GM18502 (cell line): Measurements from ENCODE around the gene COX7A2L.
"Not testable (repeated sequence)": the region's sequence is repeated elsewhere in the genome, so short reads cannot be mapped to it uniquely, and the experiment has no call there.

ENCODE experiments used
- ATAC-seq: cut with Tn5 transposase; IDR thresholded peaks from one replicate; pipeline ENCODE4 v1.9.1; 2021; ENCODE audit warnings: mild to moderate bottlenecking; ENCODE audit not compliant: unreplicated experiment, poor library complexity

COX7A2L gene

DNA sequence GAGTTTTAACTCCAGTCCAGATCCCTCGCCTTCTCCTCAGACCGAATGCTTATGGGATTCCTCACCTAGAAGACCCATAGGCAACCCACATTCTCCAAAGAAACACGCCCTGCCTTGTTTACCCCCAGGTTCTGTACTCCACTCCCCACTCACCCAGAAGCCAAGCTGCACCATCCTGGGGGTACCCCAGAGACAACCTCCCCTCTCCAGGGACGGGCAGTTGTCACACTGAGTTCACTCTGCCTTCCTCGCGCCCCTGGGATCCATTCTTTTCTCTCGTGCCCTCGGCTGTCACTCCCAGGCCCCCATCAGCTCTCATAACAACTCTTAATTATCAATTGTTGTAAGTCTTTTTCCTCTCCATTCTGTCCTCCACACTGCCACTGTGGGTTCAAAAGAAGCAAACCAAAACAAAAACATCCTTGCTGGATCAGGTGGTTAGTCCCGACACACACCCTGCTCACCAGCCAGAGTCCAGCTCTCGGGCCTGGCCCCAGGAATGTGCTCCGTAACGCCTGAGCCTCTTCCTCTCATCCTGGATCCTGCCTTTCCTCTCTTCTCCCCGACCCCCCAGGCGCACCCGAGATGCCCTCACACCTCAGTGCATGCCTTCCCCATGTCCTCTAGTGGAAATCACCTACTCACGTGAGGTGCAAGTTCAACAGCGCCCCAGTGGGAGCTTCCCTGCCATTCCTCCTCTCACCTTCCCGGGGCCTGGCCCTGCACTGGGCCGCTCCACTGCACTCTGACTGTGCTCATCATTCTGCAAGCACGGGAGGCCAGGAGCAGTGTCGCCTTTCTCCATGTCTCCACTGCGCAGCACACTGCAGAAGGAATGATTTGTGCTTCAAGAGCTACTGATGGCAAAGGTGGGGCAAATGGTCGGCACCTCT is 20.7 kb downstream of the COX7A2L start:
- ATAC-seq: no peak

DNA sequence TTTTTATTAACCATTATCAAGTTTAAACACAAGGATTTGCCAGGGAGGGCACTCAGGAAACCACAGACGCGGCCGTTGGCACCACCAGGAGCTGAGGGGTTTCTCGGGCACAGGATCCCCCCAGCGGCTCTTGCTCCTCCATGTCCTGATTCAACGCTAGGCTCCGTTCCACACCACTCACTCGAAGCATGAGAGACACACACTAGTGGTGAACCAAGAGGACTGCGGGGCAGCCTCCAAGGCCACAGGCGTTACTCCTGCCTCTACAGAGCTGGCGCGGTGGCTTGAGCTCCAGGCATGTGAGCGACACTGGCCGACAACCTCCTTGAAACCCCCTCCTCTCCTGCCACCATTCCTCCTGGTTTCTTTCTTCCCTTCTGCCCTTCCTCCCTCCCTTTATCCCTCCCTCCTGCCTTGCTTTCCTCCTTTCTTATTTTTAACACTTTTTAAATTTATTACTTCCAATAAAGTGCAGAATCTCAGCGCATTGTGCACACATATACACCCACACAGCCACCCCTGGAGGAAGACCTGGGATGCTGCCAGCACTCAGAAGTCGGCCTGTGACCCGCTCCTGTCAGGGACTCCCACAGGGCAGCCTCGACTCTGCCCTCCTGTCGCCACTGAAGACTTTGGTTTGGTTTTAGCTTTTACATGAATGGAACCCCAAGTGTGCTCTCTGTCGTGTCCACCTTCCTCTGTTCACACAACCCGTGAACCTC is 21.7 kb downstream of the COX7A2L start:
- no peak for ATAC-seq

DNA sequence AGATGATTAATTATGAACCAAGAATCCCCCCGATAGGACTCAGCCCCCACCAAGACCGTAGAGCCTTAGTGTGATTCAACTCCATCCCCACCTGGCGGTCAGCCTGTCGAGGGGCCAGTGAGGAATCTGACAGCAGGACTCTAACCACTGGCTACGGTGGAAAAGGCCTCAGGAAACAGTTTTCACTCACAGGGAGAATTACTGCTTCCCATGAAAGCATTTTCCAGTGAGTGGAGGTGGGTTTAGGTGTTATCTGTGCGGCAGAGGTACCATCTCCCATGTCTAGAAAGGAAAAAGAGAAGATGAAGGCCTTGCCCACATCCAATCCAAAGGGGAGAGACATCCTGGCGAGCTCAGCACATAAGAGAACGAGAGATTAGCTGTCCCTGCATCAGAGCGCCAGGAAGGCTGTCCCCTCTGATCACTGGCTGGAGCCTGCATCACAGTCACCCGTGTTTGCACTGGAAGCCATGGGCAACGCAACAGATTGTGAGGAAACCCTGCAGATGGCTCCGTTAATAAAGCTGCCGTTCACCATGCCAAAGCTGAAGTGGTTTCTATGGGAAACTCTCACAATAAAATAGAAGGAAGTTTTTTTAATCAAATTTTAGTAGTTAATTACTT is 22.3 kb downstream of the COX7A2L start:
- no peak for ATAC-seq

GRCh38 chr2:42337846-42338566 is 23.0 kb downstream of the COX7A2L start:
- ATAC-seq: no peak

DNA sequence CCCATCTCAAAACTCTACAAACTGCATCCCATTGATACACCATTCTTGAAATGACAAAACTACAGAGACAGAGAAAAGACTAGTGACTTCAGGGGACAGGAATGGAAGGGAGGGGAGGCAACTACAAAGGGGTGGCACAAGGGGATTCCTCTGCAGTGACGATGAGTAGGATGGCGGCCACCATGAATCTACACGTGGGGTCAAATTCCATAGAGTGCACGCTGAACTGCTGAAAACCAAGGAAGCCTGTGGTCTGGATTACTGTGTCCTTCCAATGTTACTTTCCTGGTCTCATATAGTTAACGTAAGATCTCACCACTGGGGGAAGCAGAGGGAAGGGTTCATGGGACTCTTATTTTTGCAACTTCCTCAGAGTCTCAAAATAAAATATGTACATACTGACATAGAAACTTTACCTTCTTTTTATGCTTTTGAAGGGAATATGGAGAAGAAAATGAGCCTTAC is 23.6 kb downstream of the COX7A2L start:
- no peak for ATAC-seq

DNA sequence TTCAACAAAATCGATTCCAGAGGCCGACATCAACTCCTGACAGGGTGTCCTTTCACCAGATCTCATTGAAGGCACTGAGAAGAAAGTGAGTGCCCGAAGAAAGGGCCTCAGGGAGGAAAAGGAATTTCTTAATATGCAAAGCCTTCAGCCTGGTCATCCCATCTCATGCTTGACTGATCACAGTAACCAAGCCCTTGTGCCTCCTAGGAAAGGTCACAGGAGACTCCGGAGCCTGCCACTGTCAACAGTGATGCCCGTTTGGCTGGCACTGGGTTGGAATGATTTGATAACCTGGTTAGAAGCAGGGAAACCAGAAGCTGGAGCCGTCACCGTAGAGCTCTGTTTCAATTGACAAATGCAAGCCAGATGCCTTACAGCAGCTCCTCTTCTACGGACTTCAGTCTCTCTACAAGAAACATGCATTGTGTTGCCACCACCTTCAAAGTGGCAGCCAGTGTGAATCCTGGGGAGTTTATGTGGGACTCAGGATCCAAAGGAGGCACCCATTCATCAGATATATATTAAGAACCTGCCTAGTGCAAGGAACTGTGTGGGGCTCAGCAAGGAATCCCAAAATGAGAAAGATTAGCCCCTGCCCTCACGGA is 24.6 kb downstream of the COX7A2L start:
- no peak for ATAC-seq

DNA sequence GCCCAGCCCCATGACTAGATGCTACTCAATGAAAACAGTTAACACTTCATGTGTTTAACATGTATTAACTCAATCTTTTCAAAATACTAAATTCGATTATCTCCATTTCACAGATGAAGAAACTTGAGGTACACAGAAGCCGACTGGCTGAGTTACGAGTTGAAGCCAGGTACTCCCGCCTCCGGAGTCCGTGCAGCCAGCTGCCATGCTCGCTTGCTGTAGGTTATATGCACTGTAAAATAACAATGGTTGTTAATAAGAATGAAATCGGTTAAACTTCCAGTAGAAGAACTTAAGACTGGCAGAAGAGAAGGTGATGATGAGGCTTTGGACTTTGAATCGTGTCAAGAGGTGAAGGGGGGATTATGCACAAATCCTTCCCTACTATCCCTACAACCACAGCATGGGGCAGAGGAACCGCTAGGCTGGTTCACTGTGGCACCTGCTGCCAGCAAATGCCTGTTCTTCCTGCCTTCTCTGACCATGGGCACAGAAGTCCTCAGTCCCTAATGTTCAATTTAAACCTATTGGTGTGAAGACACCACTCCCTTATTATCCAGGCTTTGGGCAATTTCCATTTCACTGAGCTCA is 25.4 kb downstream of the COX7A2L start:
- ATAC-seq: no peak

GRCh38 chr2:42334865-42335264 is 26.2 kb downstream of the COX7A2L start:
- not testable (repeated sequence) for ATAC-seq

DNA sequence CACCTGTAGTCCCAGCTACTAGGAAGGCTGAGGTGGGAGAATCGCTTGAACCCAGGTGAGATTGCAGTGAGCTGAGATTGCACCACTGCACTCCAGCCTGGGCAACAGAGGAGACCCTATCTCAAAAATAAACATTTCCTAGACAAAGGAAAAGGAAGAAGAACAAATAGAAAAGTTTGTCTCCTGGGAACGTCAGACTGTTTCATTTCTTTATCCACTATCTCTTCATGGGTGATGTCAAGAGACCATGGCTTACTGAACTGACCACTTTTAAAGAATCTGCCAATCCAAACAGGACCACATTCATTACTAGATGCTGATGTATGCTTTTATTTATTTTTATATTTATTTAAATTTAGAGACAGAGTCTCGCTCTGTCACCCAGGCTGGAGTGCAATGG is 26.8 kb downstream of the COX7A2L start:
- ATAC-seq: no peak

DNA sequence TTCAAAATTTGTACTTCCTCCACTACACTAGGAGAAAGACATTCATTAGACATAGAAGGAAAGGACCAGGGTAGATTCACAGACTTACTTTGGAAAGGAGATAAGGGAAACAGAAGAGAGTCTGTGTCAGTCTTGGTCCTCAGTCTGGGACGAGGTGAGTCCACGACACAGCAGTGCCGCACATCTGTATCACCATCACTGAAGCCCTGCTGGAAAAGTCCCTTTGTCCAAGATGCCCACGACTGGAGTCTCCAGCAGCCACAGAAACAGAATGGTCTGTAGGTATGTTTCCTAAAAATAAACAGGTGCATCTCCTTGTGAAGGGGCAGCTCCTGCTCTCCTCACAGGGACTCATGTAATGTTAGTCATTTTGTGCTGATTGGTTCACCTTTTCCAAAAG is 27.4 kb downstream of the COX7A2L start:
- ATAC-seq: no peak

DNA sequence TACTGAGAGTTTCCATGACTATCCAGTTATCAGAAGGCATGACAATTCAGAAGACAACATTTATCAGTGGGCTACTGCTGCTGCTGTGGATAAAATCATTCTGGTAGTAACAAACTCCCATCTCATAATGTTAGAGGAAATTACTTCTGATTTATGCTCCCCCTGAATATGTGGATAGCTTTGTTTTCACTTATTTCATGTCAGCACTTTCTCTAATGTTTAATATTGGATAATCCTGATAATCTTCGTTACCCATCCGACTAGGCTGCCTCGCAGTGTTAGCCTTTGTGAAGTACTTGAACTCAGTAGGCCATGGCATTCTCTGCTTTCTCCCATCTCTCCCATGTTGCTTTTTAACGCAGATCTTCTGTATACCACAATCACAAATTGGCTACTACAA is 28.4 kb downstream of the COX7A2L start:
- ATAC-seq: no peak

DNA sequence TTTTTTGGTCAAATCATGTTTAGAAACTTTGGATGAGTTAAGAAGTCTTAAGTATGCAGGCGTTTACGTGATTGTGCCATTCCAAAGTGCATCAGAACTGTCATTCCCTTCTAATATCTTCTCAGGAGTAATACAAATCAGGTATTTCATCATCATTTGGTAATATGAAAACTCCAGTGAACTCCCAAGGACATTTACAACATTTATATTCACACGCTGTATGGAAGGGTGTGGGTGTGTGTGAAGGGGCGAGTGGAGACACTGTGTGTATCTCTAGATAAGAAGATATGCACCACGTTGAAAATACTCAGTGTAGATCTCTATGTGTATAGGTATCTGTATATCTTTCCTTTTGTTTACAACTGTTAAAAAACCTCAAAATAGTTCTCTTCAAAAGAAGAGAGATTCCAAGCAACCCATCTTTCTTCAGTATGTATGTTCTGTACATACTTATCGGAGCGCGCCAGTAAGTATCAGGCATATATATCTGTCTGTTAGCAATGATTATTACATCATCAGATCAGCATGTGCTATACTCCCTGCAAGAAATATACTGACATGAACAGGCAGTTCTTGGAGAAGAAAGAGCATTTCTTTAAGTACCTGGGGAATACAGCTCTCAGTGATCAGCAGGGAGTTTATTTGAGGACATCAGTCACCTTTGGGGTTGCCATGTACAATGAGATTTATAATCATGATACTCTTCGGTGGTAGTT is 29.3 kb downstream of the COX7A2L start:
- no peak for ATAC-seq

DNA sequence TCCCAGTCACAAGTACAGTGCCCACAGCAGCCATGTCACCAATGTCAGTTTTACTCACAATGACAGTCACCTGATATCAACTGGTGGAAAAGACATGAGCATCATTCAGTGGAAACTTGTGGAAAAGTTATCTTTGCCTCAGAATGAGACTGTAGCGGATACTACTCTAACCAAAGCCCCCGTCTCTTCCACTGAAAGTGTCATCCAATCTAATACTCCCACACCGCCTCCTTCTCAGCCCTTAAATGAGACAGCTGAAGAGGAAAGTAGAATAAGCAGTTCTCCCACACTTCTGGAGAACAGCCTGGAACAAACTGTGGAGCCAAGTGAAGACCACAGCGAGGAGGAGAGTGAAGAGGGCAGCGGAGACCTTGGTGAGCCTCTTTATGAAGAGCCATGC is 31.3 kb downstream of the COX7A2L start:
- no peak for ATAC-seq

- no peak for ATAC-seq
These were observed 32.1 kb downstream of the COX7A2L start for GRCh38 chr2:42328923-42329322.

DNA sequence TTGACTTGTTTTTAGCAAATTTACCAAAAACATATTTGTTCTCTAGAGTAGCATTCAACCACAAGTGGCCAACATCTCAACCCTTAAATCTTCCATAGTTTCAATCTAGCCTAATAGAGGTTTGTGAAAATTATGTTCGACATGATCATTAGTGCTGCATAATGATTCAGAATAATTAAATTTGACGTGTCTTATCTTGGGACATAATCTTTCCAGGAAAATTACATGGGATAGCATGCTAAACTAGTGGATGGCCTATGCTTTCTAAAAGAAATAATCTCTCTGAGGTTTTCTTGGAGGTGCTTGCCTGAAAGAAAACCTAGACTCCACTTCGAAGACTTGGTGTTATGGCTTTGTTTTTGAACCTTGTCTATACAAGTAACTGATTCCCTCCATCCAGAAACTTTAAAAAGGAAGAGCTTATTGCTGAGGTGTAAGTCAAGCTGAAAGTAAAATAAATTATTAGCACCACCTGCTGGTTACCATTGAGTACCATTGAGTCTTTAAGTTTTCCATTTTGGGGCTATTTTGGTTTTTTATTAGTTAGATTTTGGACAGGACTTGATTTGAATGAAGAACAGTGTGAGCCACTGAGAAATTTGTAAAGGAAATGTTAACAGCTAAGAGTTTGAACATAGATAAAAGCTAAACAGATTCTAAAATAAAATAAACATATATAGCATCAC is 32.7 kb downstream of the COX7A2L start:
- no peak for ATAC-seq

DNA sequence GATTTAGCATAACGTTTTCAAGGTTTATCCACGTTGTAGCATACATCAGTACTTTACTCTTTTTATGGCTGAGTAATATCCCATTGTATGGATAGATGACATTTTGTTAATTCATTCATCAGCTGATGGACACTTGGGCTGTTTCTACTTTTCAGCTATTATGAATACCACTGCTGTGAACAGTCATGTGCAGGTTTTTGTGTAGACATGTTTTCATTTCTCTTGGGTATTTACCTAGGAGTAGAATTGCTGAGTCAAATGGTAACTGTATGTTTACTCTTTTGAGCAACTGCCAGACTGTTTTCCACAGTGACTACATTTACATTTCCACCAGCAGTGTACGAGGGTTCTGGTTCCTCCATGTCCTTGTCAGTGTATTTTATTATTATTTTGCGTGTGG is 33.9 kb downstream of the COX7A2L start:
- peak; percentile 52 for ATAC-seq

DNA sequence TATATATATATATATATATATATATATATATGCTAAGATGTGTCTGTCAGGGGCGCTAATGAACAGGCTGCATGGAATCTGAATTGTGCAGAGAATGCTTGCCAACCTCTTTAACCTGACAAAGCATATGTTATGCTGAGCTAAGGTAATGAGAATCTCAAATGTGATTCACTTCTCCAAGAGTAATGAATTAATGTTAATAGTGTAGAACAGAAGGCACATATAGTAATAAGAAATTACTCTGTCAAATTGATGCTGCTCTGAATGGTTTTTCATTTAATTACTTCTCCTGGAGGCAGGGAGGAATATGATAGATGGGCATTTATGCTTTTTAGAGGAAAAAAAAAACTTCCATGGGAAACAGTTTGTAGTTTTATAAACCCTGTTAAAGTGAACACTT is 35.4 kb downstream of the COX7A2L start:
- no peak for ATAC-seq

GRCh38 chr2:42324949-42325348 is 36.1 kb downstream of the COX7A2L start:
- no peak for ATAC-seq

DNA sequence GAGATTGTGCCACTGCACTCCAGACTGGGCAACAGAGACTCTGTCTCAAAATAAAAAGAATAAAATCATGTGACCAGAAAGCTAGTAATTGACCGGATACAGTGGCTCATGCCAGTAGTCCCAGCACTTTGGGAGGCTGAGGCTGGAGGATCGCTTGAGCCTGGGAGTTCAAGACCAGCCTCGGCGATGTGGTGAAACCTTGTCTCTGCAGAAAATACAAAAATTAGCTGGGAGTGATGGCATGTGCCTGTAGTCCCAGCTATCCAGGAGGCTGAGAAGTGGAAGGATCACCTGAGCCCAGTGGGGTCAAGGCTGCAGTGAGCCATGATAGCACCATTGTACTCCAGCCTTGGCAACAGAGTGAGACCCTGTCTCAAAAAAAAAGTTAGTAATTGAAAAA is 36.8 kb downstream of the COX7A2L start:
- no peak for ATAC-seq
